GM21825 (cell line): ENCODE measurements around the gene BCKDHA.
A peak's percentile ranks its signal among the peaks of the same experiment; 100 is the strongest.
"Not testable (repeated sequence)": the region's sequence is repeated elsewhere in the genome, so short reads cannot be mapped to it uniquely, and the experiment has no call there.

Source experiments
- ATAC-seq: cut with Tn5 transposase; IDR thresholded peaks from one replicate; pipeline ENCODE4 v1.9.1; 2021; ENCODE audit warnings: mild to moderate bottlenecking, moderate library complexity; ENCODE audit not compliant: unreplicated experiment

Gene BCKDHA

GRCh38 chr19:41364524-41365391 is 32.9 kb upstream of the BCKDHA start:
- ATAC-seq = no peak

GRCh38 chr19:41366089-41366488 is 31.5 kb upstream of the BCKDHA start:
- ATAC-seq = no peak

GRCh38 chr19:41367848-41368301 is 29.7 kb upstream of the BCKDHA start:
- ATAC-seq = no peak

GRCh38 chr19:41369769-41370168 is 27.8 kb upstream of the BCKDHA start:
- no peak for ATAC-seq

- not testable (repeated sequence) for ATAC-seq
Measured at GRCh38 chr19:41371119-41371518, 26.5 kb upstream of the BCKDHA start.

GRCh38 chr19:41371541-41371940 is 26.1 kb upstream of the BCKDHA start:
- no peak for ATAC-seq

GRCh38 chr19:41372501-41372900 is 25.1 kb upstream of the BCKDHA start:
- ATAC-seq = no peak

GRCh38 chr19:41373993-41374392 is 23.6 kb upstream of the BCKDHA start:
- ATAC-seq = no peak

GRCh38 chr19:41376241-41376997 is 21.2 kb upstream of the BCKDHA start, which contains the start of gene TMEM91:
TMEM91 (plus strand) TSS chr19:41376533; CDS start chr19:41378310, 1,777 bp downstream.
- no peak for ATAC-seq

- no peak for ATAC-seq
Measured at GRCh38 chr19:41376998-41377365, 20.6 kb upstream of the BCKDHA start.

GRCh38 chr19:41377977-41378709 is 19.5 kb upstream of the BCKDHA start:
- peak; percentile 69 for ATAC-seq

- ATAC-seq = not testable (repeated sequence)
Measured at GRCh38 chr19:41381536-41381935, 16.1 kb upstream of the BCKDHA start.

- no peak for ATAC-seq
Measured at GRCh38 chr19:41384351-41384750, 13.3 kb upstream of the BCKDHA start.

- no peak for ATAC-seq
Measured at GRCh38 chr19:41386442-41386841, 11.2 kb upstream of the BCKDHA start.

- no peak for ATAC-seq
Measured at GRCh38 chr19:41391618-41392017, 6.0 kb upstream of the BCKDHA start.

- no peak for ATAC-seq
Measured at GRCh38 chr19:41392775-41393174, 4.8 kb upstream of the BCKDHA start.

GRCh38 chr19:41395355-41395754 is 2.3 kb upstream of the BCKDHA start:
- no peak for ATAC-seq

- ATAC-seq = no peak
Measured at GRCh38 chr19:41398050-41398418, 416 bp downstream of the BCKDHA start.

GRCh38 chr19:41398598-41398997 is 980 bp downstream of the BCKDHA start:
- no peak for ATAC-seq

GRCh38 chr19:41399091-41399490 is 1.5 kb downstream of the BCKDHA start:
- no peak for ATAC-seq

GRCh38 chr19:41399525-41399924 is 1.9 kb downstream of the BCKDHA start:
- ATAC-seq = no peak
